Adrenal gland (tissue), 12 donors: ENCODE data around the gene CAPRIN2. TPM values are rescaled to one million over a fixed set of nuclear protein-coding genes. Genes with fewer than 3 reads are reported as not detected.

Source experiments
- DNase-seq, 7 donors: peaks; one replicate each; pipeline ENCODE4 v3.0.0-alpha.2; 2019 to 2020
- H3K27ac ChIP-seq, 5 donors: fragments of 200-600 bp; sonication (generic) in 4 of 5; 1 replicate in 3 of 5; 2 replicates in 2 of 5; pipeline versions ENCODE4 v1.5.1 to v1.8.0; 2016 to 2020; ENCODE audit warnings: mild to moderate bottlenecking in 1 of 5
- H3K27me3 ChIP-seq: fragments of 200-600 bp; 2 replicates; pipeline ENCODE4 v1.8.0; 2021
- H3K36me3 ChIP-seq, 2 donors: fragments of 200-600 bp; replicated peaks in 1 of 2; 1 replicate in 1 of 2; 2 replicates in 1 of 2; pipeline versions ENCODE4 v1.5.1 to v1.8.0; 2018 to 2022
- H3K4me1 ChIP-seq, 2 donors: fragments of 200-600 bp; replicated peaks in 1 of 2; 1 replicate in 1 of 2; 2 replicates in 1 of 2; pipeline versions ENCODE4 v1.5.1 to v1.8.0; 2018 to 2021
- H3K4me3 ChIP-seq, 4 donors: fragments of 200-600 bp; sonication (generic) in 3 of 4; one replicate each; pipeline ENCODE4 v1.5.1; 2016 to 2018
- H3K9me3 ChIP-seq, 3 donors: fragments of 200-600 bp; sonication (generic) in 1 of 3; replicated peaks in 1 of 3; 1 replicate in 2 of 3; 2 replicates in 1 of 3; pipeline versions ENCODE4 v1.5.1 to v1.8.0; 2016 to 2021
- CTCF ChIP-seq, 6 experiments: fragments of 450-650 bp in 4 of 6; fragments of 200-600 bp in 2 of 6; sonication (generic) in 1 of 6; IDR thresholded peaks; 1 replicate in 5 of 6; 2 replicates in 1 of 6; pipeline versions ENCODE4 v1.5.1 to v1.8.0; 2016 to 2021; ENCODE audit warnings: antibody characterized with exemption in 6 of 6, mild to moderate bottlenecking in 2 of 6, moderate library complexity in 1 of 6
- POLR2A ChIP-seq, 2 donors: fragments of 450-650 bp; IDR thresholded peaks; one replicate each; pipeline ENCODE4 v1.6.1; 2017; ENCODE audit warnings: antibody characterized with exemption in 2 of 2, mild to moderate bottlenecking in 2 of 2, moderate library complexity in 1 of 2
- WGBS, 4 donors: extraction: QIAGEN DNeasy Blood & Tissue Kit in 2 of 4; methylation state at CpG; one replicate each; pipeline versions ENCODE4 v1.1.5 to v1.1.7; 2013 to 2017; 5-methylcytosine and 5-hydroxymethylcytosine counted together
- intact Hi-C, 2 donors: fragments of 100-400 bp; cut with DNase I; formaldehyde crosslinking; loops; one replicate each; pipeline versions ENCODE4 v1.14.1 to v1.15.0; 2022 to 2023
- polyA plus RNA-seq, 3 donors: library from polyadenylated mRNA; stranded (reverse); fragments of 200-250 nt in 2 of 3; fragments of 350-450 nt in 1 of 3; fragmentation: Illumina TruSeq in 1 of 3; extraction: RNeasy Lipid Tissue Mini Kit (QIAGEN cat#74804) in 1 of 3; gene quantifications; one replicate each; pipeline ENCODE4 v1.2.3, GENCODE V29; 2013 to 2014
- total RNA-seq, 9 donors: library from RNA; depleted of rRNA in 4 of 9; stranded (reverse); fragments of >200 nt in 4 of 9; fragments of 120-200 nt in 1 of 9; fragmentation: NEBNext Ultra II Directional in 1 of 9; extraction: Animal tissue kit (Norgen Biotek cat#: 25700) in 1 of 9; gene quantifications; one replicate each; pipeline versions ENCODE4 v1.1.0 to v1.2.4, GENCODE V29; 2013 to 2023
- donor health status: healthy with polysubstance abuse.
- donor health status: Bipolar disorder and iron deficiency.
- donor health status: DM: yes; HTN: yes; CAD: no.
- donor health status: DM: no; HTN: no; CAD: no.
- donor health status: DM: no; HTN: no; CAD: no.
- donor health status: DM: yes; HTN: yes; CAD: no.

CAPRIN2 gene
- total and polyA plus RNA-seq, 12 donors, result 12.1 to 40.4 (median 26.2) TPM

- no peak overlapping the region for H3K4me3 ChIP-seq
- H3K36me3 ChIP-seq, result no peaks in the 10 kb centered on the region
- H3K4me1 ChIP-seq, result no peaks in the 10 kb centered on the region
- DNase-seq, result no peak
- no peaks in the 10 kb centered on the region for H3K9me3 ChIP-seq
- no peak overlapping the region for H3K27ac ChIP-seq
- whole genome bisulfite sequencing, 4 donors, result 91 to 95% (median 93%) methylated on average over 3 of the region's 3 CpGs
- no peak for TF ChIP-seq POLR2A (IDR thresholded peaks at IDR 0.05)
- no peak for TF ChIP-seq CTCF (IDR thresholded peaks at IDR 0.05)
- H3K27me3 ChIP-seq, result no peaks in the 10 kb centered on the region
- intact Hi-C loops, result no loop called here
These were observed 8.3 kb upstream of the CAPRIN2 start for GRCh38 chr12:30763053-30763452.

- Histone ChIP-seq H3K4me3 (no peak overlapping the region), H3K27ac (no peak overlapping the region), H3K4me1 (no peaks in the 10 kb centered on the region), H3K9me3 (no peaks in the 10 kb centered on the region), H3K36me3 (no peaks in the 10 kb centered on the region), H3K27me3 (no peaks in the 10 kb centered on the region)
- intact Hi-C loops, result no loop called here
- DNase-seq, result no peak
- TF ChIP-seq CTCF (IDR thresholded peaks at IDR 0.05) (no peak), POLR2A (IDR thresholded peaks at IDR 0.05) (no peak)
- WGBS, 4 donors, result 95 to 100% (median 97%) methylated on average over 2 of the region's 2 CpGs
These were observed 7.0 kb upstream of the CAPRIN2 start for GRCh38 chr12:30761730-30762129.

- Histone ChIP-seq H3K4me3 (no peak overlapping the region), H3K4me1 (peaks cover 5 to 19% of the 10 kb centered on the region in 2 donors), H3K27ac (no peak overlapping the region), H3K9me3 (no peaks in the 10 kb centered on the region), H3K36me3 (no peaks in the 10 kb centered on the region), H3K27me3 (no peaks in the 10 kb centered on the region)
- WGBS, 4 donors, result 69 to 95% (median 77%) methylated on average over 4 of the region's 4 CpGs
- intact Hi-C loops, result no loop called here
- no peak for DNase-seq
- TF ChIP-seq POLR2A (IDR thresholded peaks at IDR 0.05), result no peak
- no peak for TF ChIP-seq CTCF (IDR thresholded peaks at IDR 0.05)
These were observed 2.6 kb upstream of the CAPRIN2 start for GRCh38 chr12:30757316-30757715.

GRCh38 chr12:30756074-30756473, 1.3 kb upstream of the CAPRIN2 start:
- WGBS, 4 donors, result 89 to 96% (median 94%) methylated on average over 9 to 10 of the region's 10 CpGs
- Histone ChIP-seq H3K27me3 (no peaks in the 10 kb centered on the region), H3K27ac (no peak overlapping the region), H3K4me3 (no peak overlapping the region), H3K4me1 (peaks cover 5 to 22% of the 10 kb centered on the region in 2 donors), H3K36me3 (no peaks in the 10 kb centered on the region), H3K9me3 (no peaks in the 10 kb centered on the region)
- DNase-seq, result no peak
- intact Hi-C loops, result no loop called here
- TF ChIP-seq CTCF (IDR thresholded peaks at IDR 0.05) (no peak), POLR2A (IDR thresholded peaks at IDR 0.05) (no peak)
